GM12892 (cell line): ENCODE data around the gene GPS1.

Source experiments
- POLR2A ChIP-seq: IDR thresholded peaks from 2 replicates; pipeline ENCODE4 v1.6.1; 2011; ENCODE audit warnings: low read depth, low read length, control low read depth
- POLR2AphosphoS5 ChIP-seq: IDR thresholded peaks from 2 replicates; pipeline ENCODE4 v1.6.1; 2011; ENCODE audit warnings: low read depth, low read length, control low read depth
- TAF1 ChIP-seq: IDR thresholded peaks from 2 replicates; pipeline ENCODE4 v1.6.1; 2011; ENCODE audit warnings: low read depth, mild to moderate bottlenecking, control low read depth, low read length, borderline replicate concordance

- no peak for TF ChIP-seq POLR2A
- TF ChIP-seq TAF1 = no peak
- no peak for TF ChIP-seq POLR2AphosphoS5
Observed at GRCh38 chr17:82028966-82029365, 22.7 kb upstream of the GPS1 start.
